HG02938 (cell line): ENCODE results near the gene GIMAP8.
"Not testable (repeated sequence)": the region's sequence is repeated elsewhere in the genome, so short reads cannot be mapped to it uniquely, and the experiment has no call there.

Experiments used
- ATAC-seq: cut with Tn5 transposase; IDR thresholded peaks from one replicate; pipeline ENCODE4 v1.9.1; 2021; ENCODE audit warnings: mild to moderate bottlenecking, moderate library complexity; ENCODE audit not compliant: unreplicated experiment

The GIMAP8 gene

DNA sequence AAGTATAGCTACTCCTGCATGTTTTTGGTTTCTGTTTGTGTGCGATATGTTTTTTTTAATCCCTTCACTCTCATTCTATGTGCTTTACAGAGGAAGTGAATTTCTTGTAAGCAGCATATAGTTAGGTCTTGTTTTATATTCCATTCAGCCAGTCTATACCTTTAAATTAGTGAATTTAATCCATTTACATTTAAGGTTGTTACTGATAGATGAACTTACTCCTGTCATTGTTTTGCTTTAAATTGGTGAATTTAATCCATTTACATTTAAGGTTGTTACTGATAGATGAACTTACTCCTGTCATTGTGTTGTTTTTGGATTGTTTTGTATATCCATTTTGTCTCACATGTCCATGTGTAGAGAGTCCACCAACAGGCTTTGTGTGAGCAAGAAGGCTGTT, 11.1 kb downstream of the GIMAP8 start:
- ATAC-seq, result no peak

DNA sequence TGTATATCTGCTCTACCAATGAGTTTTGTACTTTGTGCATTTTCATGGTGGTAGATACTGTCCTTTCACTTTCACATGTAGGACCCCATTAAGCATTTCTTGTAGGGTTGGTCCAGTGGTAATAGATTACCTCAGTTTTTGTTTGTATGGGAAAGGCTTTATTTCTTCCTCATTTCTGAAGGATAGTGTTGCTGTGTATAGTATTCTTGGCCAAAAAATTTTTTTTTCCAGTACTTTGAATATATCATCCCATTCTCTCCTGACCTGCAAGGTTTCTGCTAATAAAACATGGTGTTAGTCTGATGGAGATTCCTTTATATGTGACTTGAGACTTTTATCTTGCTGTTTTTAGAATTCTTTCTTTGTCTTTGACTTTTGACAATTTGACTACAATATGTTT, 12.0 kb downstream of the GIMAP8 start:
- no peak for ATAC-seq

DNA sequence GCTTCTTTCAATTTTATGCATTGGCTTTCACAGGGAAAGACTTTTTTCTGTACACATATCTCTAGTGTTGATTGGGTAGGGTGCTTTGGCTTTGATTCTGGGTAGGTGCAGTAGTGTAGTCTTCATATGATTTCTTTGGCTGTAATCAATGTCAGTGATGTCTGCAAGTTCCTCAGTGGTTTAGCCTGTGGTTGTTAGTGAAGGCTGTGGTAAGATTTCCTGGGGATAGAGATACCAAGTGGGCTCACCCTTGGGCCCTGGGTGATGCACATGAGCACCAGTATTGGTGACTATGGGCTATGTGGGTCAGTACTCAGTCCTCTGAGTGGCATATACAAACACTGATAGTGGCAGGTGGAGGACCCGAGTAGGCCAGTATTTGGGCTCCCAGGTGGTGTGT, 13.0 kb downstream of the GIMAP8 start:
- no peak for ATAC-seq

DNA sequence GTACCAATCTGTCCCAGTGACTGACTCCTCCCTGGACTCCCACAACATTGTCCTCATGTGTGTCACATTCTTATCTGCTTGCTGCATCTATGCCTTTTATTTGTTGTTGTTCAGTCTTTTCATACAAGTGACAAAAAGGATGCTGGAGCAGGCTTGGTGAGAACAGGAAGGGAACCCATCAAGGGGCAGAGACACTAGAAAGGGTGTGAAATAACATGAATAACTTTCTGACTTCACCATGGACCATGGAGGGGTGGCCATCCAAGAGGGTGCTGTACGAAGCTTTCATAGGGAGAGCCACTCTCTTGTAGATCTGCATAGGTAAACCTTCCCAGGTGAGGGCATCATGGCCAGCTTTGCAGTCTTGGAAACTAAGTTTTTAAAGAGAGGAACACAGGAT, 14.5 kb downstream of the GIMAP8 start:
- ATAC-seq, result no peak

DNA sequence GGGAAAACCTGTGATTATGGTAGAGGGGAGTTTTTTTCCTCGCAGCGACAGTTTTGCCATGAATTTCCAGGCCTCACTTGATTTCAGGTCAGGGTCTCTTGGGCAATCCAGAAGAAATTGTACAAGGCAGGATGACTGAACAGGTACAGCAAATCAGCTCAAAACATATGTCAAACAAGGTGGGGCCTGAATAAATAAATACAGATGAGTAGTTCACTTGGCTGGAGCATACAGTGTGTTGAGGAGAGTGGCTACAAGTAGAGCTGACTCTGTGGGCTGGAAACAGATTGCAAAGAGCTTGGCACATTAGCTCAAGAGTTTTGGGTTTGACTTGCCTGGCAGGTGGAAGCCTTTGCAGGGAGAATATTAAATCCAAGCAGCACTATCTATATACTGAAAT, 15.0 kb downstream of the GIMAP8 start:
- no peak for ATAC-seq

DNA sequence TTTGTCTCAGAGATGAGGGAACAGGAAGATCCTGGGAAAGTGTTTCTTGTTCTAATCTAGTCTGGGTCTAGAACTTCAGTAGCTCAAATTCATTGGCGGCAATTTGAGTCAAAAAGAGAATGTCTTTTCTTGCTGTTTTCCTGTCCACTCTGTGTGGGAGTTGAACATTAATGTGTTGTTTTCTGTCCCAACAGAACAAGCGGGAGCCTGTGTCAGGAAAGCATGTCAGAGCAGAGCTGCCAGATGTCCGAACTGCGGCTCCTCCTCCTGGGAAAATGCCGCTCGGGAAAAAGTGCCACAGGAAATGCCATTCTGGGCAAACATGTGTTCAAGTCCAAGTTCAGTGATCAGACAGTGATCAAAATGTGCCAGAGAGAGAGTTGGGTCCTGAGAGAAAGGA, 16.0 kb downstream of the GIMAP8 start:
- no peak for ATAC-seq

DNA sequence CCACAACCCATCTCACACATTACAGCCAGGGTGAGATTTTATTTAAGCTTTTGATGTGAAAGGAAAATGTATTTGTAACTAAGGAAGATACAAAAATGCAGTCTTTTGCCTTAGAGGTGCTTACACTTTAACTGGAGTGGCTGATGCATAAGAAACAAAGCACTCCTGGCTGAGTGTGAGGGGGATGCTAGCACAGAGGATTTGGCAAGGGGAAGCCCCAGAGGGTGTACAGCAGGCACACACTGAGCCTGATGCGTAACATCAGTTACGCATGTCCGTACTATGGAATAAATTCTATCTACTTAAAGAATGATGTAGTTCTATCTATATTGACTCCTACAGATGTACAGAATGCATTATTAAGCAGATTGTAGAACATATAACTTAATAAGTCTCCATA, 17.8 kb downstream of the GIMAP8 start:
- ATAC-seq, result no peak

DNA sequence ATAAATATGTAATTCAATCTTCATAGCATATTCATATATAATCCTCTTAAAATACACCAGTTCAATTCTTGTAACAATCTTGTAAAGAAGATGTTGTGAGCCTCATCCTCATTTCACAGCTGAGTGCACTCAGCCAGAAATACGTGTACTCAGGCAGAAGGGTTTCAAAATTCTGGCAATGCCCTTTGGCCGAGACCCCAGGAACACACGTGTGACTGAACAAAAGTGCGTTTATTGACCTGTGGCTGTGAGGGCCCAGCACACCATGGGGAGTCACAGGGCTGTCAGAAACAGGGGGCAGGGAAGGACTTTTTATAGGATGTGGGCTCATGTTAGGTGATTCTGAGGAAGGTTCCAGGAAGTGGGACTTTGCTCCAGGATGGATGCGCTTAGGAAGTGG, 21.5 kb downstream of the GIMAP8 start:
- ATAC-seq, result no peak

DNA sequence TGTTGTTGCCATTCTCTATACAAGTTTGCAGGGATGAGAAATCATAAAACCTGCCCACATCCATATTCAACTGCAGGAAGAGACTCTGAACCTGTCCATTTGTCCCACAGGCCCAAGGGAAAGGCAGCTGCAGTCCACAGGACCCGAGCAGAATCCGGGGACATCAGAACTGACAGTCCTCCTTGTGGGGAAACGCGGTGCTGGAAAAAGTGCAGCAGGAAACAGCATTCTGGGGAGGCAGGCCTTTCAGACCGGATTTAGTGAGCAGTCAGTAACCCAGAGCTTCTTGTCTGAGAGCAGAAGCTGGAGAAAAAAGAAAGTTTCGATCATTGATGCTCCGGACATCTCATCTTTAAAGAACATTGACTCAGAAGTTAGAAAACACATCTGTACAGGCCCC, 23.5 kb downstream of the GIMAP8 start:
- no peak for ATAC-seq

DNA sequence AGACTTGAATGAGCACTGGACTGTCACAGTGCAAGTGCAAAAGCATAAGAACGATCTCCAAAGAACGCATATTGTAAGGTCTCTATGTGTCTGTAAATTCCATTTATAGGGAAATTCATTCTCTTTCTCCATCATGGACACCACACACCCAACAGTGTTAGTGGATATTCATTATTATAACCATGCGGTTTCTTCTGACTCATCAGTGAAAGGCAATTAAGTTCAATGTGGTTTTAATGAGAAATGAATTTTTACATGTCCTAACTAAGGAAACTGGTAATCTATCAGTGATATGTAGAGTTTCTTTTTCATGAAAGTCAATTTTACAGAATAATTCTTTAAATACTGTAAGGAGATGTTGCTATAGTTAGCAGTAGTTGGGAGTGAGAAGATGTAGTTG, 25.9 kb downstream of the GIMAP8 start:
- ATAC-seq, result no peak

DNA sequence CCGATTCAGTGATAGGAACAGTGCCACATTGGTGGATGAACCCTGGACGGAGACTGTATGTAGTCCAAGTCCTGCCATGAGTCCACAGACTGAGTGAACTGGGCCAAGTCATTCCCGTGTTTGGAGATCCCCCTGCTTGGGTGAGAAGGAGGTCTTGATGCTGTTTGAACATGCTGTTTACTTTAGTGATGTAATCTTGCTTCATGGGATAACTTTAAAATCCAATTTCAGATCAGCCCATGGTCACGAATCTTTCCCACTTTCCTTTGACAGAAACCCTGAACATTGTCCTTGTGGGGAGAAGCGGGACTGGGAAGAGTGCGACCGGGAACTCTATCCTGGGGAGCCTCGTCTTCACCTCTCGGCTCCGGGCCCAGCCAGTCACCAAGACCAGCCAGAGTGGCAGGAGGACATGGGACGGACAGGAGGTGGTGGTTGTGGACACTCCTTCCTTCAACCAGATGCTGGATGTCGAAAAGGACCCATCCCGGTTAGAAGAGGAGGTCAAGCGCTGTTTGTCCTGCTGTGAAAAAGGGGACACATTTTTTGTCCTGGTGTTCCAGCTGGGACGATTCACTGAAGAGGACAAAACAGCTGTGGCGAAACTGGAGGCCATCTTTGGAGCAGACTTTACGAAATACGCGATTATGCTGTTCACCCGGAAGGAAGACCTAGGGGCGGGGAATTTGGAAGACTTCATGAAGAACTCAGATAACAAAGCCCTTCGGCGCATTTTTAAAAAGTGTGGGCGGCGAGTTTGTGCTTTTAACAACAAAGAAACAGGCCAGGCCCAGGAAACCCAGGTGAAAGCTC, 26.6 kb downstream of the GIMAP8 start:
- ATAC-seq, result no peak

DNA sequence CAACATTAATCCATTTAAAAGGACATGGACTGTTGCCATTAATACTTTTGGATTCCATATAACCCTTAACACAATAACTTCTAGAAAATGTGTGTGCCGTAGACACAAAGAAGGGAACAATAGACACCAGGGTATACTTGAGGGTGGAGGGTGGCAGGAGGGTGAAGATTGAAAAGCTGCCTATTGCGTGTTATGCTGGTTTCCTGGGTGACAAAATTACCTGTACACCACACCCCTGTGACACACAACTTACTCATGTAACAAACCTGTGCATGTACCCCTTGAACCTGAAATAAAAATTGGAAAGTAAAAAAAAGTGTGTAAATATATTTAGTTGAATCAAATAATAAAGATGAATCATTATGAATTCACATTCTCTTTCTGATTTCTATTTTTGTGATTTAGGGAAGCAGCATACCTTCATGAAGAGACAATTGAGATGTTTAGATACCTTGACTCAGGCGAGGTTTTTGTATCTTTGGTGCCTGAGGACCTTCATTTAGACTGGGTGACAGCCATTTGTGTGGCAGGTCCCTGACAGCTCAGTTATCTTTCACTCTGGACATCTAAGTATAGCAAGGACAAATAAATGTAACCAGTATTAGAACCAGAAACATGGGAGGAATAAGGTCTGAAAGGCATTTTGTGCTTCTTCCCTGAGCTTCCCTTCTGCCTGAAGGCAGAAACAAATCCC, 28.7 kb downstream of the GIMAP8 start:
- no peak for ATAC-seq

DNA sequence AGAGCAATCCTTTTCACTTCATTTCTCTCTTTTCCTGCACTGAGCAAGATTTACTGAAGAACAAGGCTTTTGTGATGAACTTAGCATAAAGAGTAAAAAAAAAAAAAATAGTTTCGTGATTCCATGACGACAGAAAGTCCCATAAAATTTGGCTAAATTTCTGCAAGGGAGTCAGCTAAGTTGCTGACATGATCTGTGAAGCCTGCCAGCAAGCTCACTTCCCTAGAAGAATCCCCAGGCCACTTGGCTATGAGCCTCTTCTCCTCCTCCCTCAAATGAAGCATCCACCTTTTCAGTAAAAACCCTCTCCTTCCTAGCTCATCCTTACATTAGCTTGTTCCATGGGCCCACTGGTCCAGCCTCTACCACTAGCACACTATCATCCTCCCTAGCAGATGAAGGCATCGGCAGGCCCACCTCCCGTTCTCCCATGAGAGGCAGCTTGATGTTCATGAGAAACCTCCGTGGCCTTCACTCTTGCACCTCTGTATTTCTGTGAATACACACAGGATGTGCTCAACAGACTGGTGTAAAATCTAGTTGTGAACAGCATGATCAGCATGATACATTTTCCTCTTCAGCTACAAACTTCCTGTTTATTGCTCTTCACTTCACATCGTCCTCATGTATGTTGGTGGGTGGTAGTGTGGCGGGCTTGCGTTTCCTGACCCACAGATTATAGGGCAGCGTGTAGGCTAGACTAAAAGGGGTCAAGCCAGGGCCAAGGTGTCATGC, 30.9 kb downstream of the GIMAP8 start:
- no peak for ATAC-seq

DNA sequence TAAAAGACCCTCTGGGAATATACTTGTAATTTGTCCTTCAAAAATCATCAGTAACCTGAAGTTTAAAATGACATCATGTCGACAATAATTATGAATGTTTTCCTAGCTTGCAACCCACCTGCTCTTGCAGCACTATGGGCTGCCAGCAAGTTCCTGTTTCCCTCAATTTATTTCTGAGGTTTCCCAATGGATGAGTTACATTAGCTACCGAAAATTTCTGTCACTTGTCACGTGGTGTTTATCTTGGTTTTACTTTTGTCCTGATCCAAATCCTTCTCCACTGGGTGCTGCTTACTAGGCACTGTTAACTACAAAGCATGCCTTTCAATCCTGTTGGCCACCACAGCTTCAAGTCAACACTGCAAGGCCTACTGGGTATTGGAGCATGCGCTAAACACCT, 31.5 kb downstream of the GIMAP8 start:
- no peak for ATAC-seq

DNA sequence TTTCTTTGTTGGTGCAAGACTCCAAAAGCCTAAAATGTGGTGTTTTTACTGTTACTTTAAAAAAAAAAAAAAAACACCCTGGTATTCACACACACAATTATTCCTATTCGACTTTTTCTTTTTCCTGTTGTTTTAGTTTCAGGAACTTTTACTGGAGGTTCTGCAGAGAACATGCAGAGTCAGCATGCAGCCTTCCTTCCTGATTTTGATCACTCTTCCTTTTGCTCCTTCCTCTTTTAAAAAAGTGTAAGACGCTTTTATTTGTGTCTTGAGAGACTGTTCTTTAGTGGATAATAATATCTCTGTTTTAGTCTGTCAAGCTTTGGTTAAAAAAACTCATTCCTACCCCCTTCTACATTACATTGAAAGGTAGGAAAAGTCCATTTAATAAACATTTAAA, 33.1 kb downstream of the GIMAP8 start:
- not testable (repeated sequence) for ATAC-seq

DNA sequence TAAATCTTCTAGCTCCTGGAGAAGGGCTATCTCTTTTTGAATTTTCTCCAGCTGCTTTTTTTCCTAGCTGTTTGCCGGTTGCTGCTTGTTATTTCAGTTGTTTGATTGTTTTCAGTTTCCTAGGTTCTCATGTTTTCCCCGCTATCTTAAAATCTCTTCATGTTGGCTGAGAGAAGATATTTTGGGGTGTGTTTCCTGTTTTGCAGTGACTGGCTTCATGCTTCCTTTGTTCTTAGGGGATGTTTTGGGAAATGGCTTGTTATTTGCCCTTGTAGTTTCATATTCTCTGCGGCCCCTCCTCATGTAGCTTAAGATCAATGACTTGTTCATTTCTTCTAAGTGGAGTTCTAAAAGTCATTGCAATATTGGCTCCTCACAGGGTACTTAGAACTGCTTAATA, 33.6 kb downstream of the GIMAP8 start:
- not testable (repeated sequence) for ATAC-seq

DNA sequence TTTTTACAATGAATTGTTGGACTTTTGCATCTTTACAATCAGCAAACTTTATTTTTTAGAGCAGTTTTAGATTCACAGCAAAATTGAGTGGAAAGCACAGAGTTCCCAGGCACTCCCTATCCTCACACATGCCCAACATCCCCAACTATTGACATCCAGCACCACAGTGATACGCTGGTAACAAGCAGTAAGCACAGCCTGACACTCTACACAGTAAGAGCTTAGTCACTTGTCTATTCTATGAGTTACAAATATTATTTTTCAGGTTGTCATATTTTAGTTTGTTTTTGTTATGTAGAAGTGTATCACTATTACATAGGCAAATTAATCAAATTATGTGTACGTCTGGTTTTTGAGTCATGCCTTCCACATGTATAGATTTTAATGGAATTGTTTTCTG, 37.2 kb downstream of the GIMAP8 start:
- no peak for ATAC-seq

DNA sequence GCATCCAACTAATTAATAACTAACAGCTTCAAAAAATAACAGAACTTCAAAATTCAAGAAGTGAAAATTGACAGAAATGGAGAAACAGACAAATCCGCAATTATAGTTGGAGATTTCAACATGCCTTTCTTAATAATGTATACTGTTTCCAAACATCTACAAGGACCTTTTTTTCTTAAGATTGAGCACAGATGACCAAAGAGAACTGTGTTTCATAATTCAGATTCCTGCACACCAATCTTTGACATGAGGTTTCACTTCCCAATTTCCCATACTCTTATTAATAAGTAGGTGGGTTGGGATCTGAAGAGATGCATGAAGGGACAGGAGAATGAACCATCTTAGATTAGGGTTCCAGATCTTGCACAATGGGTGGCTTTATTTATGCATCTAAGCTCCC, 39.4 kb downstream of the GIMAP8 start:
- no peak for ATAC-seq

DNA sequence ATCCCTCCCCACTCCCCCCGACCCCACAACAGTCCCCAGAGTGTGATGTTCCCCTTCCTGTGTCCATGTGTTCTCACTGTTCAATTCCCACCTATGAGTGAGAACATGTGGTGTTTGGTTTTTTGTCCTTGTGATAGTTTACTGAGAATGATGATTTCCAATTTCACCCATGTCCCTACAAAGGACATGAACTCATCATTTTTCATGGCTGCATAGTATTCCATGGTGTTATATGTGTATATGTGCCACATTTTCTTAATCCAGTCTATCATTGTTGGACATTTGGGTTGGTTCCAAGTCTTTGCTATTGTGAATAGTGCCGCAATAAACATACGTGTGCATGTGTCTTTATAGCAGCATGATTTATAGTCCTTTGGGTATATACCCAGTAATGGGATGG, 43.0 kb downstream of the GIMAP8 start:
- ATAC-seq, result not testable (repeated sequence)

DNA sequence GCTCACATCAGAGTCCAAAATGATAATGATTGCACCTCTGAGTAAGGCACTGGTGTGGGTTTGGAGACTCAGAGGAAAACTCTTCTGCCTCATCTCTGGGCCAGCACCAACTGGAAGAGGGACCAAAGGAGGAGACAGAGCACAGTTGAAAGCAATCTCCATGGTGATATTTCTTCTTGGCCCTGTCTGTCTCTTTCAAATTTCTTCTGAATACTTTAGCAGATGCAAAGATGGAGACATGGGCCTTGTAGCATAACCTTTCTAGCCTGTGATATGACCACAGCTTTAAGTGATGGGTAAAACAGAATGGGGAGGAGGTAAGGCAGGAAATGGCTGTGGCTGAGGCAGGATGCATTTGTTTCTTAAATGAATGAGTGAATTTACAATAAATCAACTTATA, 52.1 kb downstream of the GIMAP8 start:
- ATAC-seq, result no peak

DNA sequence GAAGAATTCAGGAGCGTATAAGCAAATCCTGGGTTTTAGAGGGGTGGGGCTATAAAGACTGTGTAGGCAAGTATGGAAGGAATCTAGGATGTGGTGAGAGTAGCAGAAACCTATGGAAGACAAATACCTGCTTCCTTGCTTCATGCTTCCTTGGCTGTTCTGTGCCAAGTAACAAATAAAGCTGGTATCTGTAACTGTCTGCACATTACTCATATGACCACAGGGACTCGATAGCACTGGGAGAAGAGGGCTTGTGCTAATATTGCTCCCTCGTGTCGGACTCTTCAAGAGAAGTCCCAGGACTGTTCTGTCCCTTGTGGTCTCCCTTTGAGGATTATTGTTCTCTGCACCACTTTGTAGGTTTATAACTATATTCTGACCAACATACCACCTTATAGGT, 52.7 kb downstream of the GIMAP8 start:
- no peak for ATAC-seq

DNA sequence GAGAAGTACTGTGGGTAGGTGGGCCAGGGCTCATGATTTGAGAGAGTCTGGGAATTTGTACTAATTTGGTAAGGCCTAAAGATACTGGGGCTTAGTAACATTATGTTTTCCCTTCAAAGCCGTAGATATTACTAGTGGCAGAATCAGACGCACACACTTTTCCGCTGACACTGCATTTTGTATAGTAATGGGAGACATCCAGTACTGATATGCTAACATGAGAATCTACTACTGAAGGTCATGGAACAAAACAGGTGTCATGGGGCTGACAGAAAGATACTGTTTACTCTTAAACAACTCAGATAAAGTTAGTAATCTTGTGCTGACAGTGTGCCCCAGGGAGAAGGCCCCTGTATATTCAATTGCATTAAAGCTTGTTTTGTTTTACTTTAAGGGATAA, 53.2 kb downstream of the GIMAP8 start:
- ATAC-seq, result no peak
